Keratinocyte (primary cell): ENCODE results near the gene TSHR. TPM values are rescaled to one million over a fixed set of nuclear protein-coding genes. Genes with fewer than 3 reads are reported as not detected.

Experiments used
- DNase-seq: peaks from one replicate; pipeline ENCODE4 v3.0.0-alpha.2; 2011; ENCODE audit warnings: low read depth, missing footprints, low spot score
- FAIRE-seq: peaks from 2 replicates; lab custom pipeline; 2011; peaks lifted over from hg19 to GRCh38; lab: Jason Lieb, UNC
- H2AFZ ChIP-seq: 2 replicates; pipeline ENCODE4 v1.6.0; 2012; ENCODE audit warnings: low read length, control low read depth, inconsistent platforms; ENCODE audit not compliant: control insufficient read depth
- H3K27ac ChIP-seq: 2 replicates; pipeline ENCODE4 v1.5.1; 2011; ENCODE audit warnings: low read length; ENCODE audit not compliant: control insufficient read depth, insufficient read depth
- H3K27me3 ChIP-seq: 3 replicates; pipeline ENCODE4 v1.6.0; 2011; ENCODE audit warnings: low read length; ENCODE audit not compliant: control insufficient read depth, insufficient read depth; ENCODE audit errors: extremely low read depth
- H3K36me3 ChIP-seq, 2 experiments: 2 replicates in 1 of 2; 3 replicates in 1 of 2; pipeline ENCODE4 v1.5.1; 2011; ENCODE audit warnings: low read length in 2 of 2, mild to moderate bottlenecking in 1 of 2; ENCODE audit not compliant: control insufficient read depth in 2 of 2, insufficient read depth in 2 of 2; ENCODE audit errors: extremely low read depth in 1 of 2
- H3K4me1 ChIP-seq: 3 replicates; pipeline ENCODE4 v1.5.1; 2011; ENCODE audit warnings: low read length; ENCODE audit not compliant: control insufficient read depth, insufficient read depth; ENCODE audit errors: extremely low read depth
- H3K4me2 ChIP-seq: 3 replicates; pipeline ENCODE4 v1.6.0; 2011; ENCODE audit warnings: low read depth, low read length; ENCODE audit not compliant: control insufficient read depth, insufficient read depth; ENCODE audit errors: extremely low read depth
- H3K4me3 ChIP-seq, 3 experiments: fragments of 200-600 bp in 1 of 3; sonication (generic) in 1 of 3; 2 replicates in 2 of 3; 3 replicates in 1 of 3; pipeline ENCODE4 v1.5.1; 2011 to 2016; ENCODE audit warnings: low read length in 3 of 3, mild to moderate bottlenecking in 3 of 3, control low read depth in 2 of 3, inconsistent platforms in 1 of 3, low read depth in 1 of 3, mixed read lengths in 1 of 3, mixed run types in 1 of 3, moderate library complexity in 1 of 3; ENCODE audit not compliant: control insufficient read depth in 2 of 3, insufficient read depth in 2 of 3; ENCODE audit errors: extremely low read depth in 1 of 3
- H3K79me2 ChIP-seq: 2 replicates; pipeline ENCODE4 v1.6.0; 2012; ENCODE audit warnings: low read length; ENCODE audit not compliant: control insufficient read depth, insufficient read depth
- H3K9ac ChIP-seq: 3 replicates; pipeline ENCODE4 v1.6.0; 2011; ENCODE audit warnings: low read length; ENCODE audit not compliant: control insufficient read depth, insufficient read depth; ENCODE audit errors: extremely low read depth
- H3K9me1 ChIP-seq: 3 replicates; pipeline ENCODE4 v1.6.0; 2011; ENCODE audit warnings: low read length; ENCODE audit not compliant: control insufficient read depth, insufficient read depth; ENCODE audit errors: extremely low read depth
- H3K9me3 ChIP-seq: 2 replicates; pipeline ENCODE4 v1.5.1; 2012; ENCODE audit warnings: low read depth, low read length; ENCODE audit not compliant: control insufficient read depth
- H4K20me1 ChIP-seq: 3 replicates; pipeline ENCODE4 v1.6.0; 2011; ENCODE audit warnings: low read length; ENCODE audit not compliant: control insufficient read depth, insufficient read depth; ENCODE audit errors: extremely low read depth
- CTCF ChIP-seq, 3 experiments: IDR thresholded peaks in 1 of 3; conservative IDR thresholded peaks in 1 of 3; optimal IDR thresholded peaks in 1 of 3; 2 replicates in 2 of 3; 3 replicates in 1 of 3; pipeline versions ENCODE3 to v1.5.1; 2011; ENCODE audit warnings: low read length in 3 of 3, mild to moderate bottlenecking in 3 of 3, moderate library complexity in 2 of 3, control low read depth in 1 of 3, inconsistent platforms in 1 of 3; ENCODE audit not compliant: insufficient read depth in 2 of 3; ENCODE audit errors: extremely low read depth in 1 of 3
- EZH2 ChIP-seq: IDR thresholded peaks from one replicate; pipeline ENCODE4 v1.6.1; 2012; ENCODE audit warnings: inconsistent platforms, mild to moderate bottlenecking, low read length, moderate library complexity
- dilution Hi-C: fragments of 300-500 bp; cut with MboI; formaldehyde crosslinking; loops from one replicate; pipeline ENCODE4 v1.7.0; 2020; ENCODE audit warnings: low sequenced_read_pairs; ENCODE audit not compliant: extremely low pct_ligation_motif_present
- polyA plus RNA-seq, 5 experiments: library from polyadenylated mRNA; depleted of rRNA in 3 of 5; stranded (reverse) in 3 of 5; stranded (forward) in 1 of 5; unstranded in 1 of 5; fragments of >200 nt; gene quantifications; 1 replicate in 1 of 5; 2 replicates in 3 of 5; 3 replicates in 1 of 5; pipeline versions ENCODE4 v1.2.1 to v1.2.3, GENCODE V29; 2011 to 2012; ENCODE audit warnings: missing spikeins in 2 of 5, low read depth in 1 of 5, low replicate concordance in 1 of 5

Gene TSHR
- polyA plus RNA-seq, 1 donor (not counting 4 experiments of a cell fraction or from before 2014, with no cell fraction given): 0.03 TPM

DNA sequence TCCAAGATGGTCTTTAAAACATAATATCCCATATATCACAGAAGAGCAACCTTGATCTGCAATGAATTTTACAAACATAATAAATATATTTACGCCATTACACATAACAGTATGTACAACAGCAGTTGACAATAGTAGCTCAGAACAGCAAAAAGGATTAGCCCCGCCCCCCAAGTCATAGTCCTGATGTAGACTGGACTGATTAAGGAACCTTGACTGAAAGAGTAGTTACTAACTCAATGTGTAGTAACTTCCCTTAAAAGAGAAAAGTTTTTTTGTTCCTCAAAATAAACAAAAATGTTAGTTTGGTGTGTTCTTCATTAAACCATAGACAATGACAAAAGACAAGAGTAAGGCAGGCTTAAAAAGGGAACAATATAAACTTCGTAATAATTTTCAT lies 220.8 kb downstream of the TSHR start:
- DNase-seq (no peak), FAIRE-seq (no peak)
- dilution Hi-C loops: no loop called here
- Histone ChIP-seq H3K4me2 (no peak overlapping the region), H3K27ac (no peak overlapping the region), H3K27me3 (no peaks in the 10 kb centered on the region), H3K36me3 (no peaks in the 10 kb centered on the region), H4K20me1 (no peaks in the 10 kb centered on the region), H3K4me1 (no peaks in the 10 kb centered on the region), H3K9me3 (no peaks in the 10 kb centered on the region), H2AFZ (no peak overlapping the region), H3K9me1 (no peaks in the 10 kb centered on the region), H3K79me2 (no peaks in the 10 kb centered on the region), H3K4me3 (no peak overlapping the region), H3K9ac (no peak overlapping the region)
- TF ChIP-seq EZH2 (no peak), CTCF (optimal IDR thresholded peaks at IDR 0.05 in 1 of 3, IDR thresholded peaks at IDR 0.05 in 1 of 3, conservative IDR thresholded peaks at IDR 0.05 in 1 of 3; ENCODE audit: extremely low read depth in 1 of 3, insufficient read depth in 2 of 3, low read length in 3 of 3) (no peak)

- H3K27ac ChIP-seq: no peak overlapping the region
- H4K20me1 ChIP-seq: no peaks in the 10 kb centered on the region
- DNase-seq: no peak
- H3K79me2 ChIP-seq: no peaks in the 10 kb centered on the region
- H3K27me3 ChIP-seq: no peaks in the 10 kb centered on the region
- no peak overlapping the region for H3K4me3 ChIP-seq
- TF ChIP-seq CTCF (optimal IDR thresholded peaks at IDR 0.05 in 1 of 3, IDR thresholded peaks at IDR 0.05 in 1 of 3, conservative IDR thresholded peaks at IDR 0.05 in 1 of 3; ENCODE audit: extremely low read depth in 1 of 3, insufficient read depth in 2 of 3, low read length in 3 of 3): no peak
- no peak for TF ChIP-seq EZH2
- no peaks in the 10 kb centered on the region for H3K9me3 ChIP-seq
- no peak for FAIRE-seq
- dilution Hi-C loops: no loop called here
- H3K4me2 ChIP-seq: no peak overlapping the region
- H3K36me3 ChIP-seq: no peaks in the 10 kb centered on the region
- no peak overlapping the region for H3K9ac ChIP-seq
- H3K9me1 ChIP-seq: no peaks in the 10 kb centered on the region
- H3K4me1 ChIP-seq: no peaks in the 10 kb centered on the region
- no peak overlapping the region for H2AFZ ChIP-seq
Measured at GRCh38 chr14:81177225-81177624, 221.8 kb downstream of the TSHR start.
